ENCODE measurements around the gene BIRC3. TPM values are rescaled to one million over a fixed set of nuclear protein-coding genes. Genes with fewer than 3 reads are reported as not detected.

Gene BIRC3
- total RNA-seq, 2 donors from 2014 or later = 0.04 to 0.07 TPM

DNA sequence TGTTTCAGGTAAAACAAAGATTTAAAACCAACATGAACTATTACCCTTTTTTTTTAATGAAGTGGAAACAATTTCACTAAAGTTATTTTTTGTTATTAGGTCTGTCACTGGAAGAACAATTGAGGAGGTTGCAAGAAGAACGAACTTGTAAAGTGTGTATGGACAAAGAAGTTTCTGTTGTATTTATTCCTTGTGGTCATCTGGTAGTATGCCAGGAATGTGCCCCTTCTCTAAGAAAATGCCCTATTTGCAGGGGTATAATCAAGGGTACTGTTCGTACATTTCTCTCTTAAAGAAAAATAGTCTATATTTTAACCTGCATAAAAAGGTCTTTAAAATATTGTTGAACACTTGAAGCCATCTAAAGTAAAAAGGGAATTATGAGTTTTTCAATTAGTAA lies 60.6 kb downstream of the BIRC3 start:
- Mint-ChIP-seq H3K4me3 (no peak overlapping the region), H3K27ac (no peak overlapping the region), H3K36me3 (ENCODE audit: low read depth) (peaks cover 60% of the 10 kb centered on the region), H3K27me3 (ENCODE audit: insufficient read depth) (no peaks in the 10 kb centered on the region), H3K4me1 (peaks cover 37% of the 10 kb centered on the region), H3K9me3 (peaks cover 4% of the 10 kb centered on the region)
- H3K4me1 ChIP-seq (ENCODE audit: control insufficient read depth, insufficient read depth, low read length) = peaks cover 3% of the 10 kb centered on the region
- DNase-seq = no peak
- no peak overlapping the region for H3K4me3 ChIP-seq (ENCODE audit: low read length)
- no peak overlapping the region for H3K9ac ChIP-seq (ENCODE audit: extremely low read depth, low read length, poor library complexity, severe bottlenecking)
- TF ChIP-seq, protein P1, sequence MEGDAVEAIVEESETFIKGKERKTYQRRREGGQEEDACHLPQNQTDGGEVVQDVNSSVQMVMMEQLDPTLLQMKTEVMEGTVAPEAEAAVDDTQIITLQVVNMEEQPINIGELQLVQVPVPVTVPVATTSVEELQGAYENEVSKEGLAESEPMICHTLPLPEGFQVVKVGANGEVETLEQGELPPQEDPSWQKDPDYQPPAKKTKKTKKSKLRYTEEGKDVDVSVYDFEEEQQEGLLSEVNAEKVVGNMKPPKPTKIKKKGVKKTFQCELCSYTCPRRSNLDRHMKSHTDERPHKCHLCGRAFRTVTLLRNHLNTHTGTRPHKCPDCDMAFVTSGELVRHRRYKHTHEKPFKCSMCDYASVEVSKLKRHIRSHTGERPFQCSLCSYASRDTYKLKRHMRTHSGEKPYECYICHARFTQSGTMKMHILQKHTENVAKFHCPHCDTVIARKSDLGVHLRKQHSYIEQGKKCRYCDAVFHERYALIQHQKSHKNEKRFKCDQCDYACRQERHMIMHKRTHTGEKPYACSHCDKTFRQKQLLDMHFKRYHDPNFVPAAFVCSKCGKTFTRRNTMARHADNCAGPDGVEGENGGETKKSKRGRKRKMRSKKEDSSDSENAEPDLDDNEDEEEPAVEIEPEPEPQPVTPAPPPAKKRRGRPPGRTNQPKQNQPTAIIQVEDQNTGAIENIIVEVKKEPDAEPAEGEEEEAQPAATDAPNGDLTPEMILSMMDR (conservative IDR thresholded peaks at IDR 0.05) = no peak
- 95% methylated on average over 2 of the region's 2 CpGs; no CpG with 5 or more reads in 1 of the 2 experiments for WGBS, 2 experiments (ENCODE audit: insufficient coverage in 1 of 2, insufficient read length in 1 of 2)
- H3K36me3 ChIP-seq (ENCODE audit: control insufficient read depth, insufficient read depth, low read length) = peaks cover 60% of the 10 kb centered on the region
- no peaks in the 10 kb centered on the region for H3K27me3 ChIP-seq (ENCODE audit: control insufficient read depth, insufficient read depth, low read length, poor library complexity, severe bottlenecking)
- H3K9me3 ChIP-seq (ENCODE audit: control insufficient read depth, low read length) = no peaks in the 10 kb centered on the region
- H3K27ac ChIP-seq (ENCODE audit: low read depth, low read length) = no peak overlapping the region

DNA sequence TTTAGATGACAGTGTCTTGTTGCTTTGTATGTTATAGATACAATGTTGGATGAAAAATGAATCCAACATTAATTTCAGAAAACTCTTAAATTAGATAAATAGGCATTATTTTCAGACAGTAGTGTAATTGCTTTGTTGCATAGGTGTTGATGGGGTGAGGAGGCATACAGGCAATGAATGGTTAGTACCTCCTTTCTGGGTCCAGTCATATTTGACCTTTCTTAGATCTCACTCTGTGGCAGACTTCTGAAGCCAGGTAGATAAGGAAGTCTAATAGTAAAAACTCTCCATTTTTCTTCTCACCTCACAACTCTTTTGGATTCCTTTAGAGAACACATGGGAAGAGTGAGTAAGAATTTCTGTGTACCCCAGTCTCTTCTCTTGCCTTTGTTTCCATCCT lies 61.5 kb downstream of the BIRC3 start:
- Mint-ChIP-seq H3K36me3 (ENCODE audit: low read depth) (peaks cover 58% of the 10 kb centered on the region), H3K4me3 (no peak overlapping the region), H3K27me3 (ENCODE audit: insufficient read depth) (no peaks in the 10 kb centered on the region), H3K9me3 (peaks cover 2% of the 10 kb centered on the region), H3K27ac (no peak overlapping the region), H3K4me1 (peaks cover 46% of the 10 kb centered on the region)
- TF ChIP-seq, protein P1 (conservative IDR thresholded peaks at IDR 0.05) = no peak
- Histone ChIP-seq H3K4me3 (ENCODE audit: low read length) (no peak overlapping the region), H3K9ac (ENCODE audit: extremely low read depth, low read length, poor library complexity, severe bottlenecking) (no peak overlapping the region), H3K27me3 (ENCODE audit: control insufficient read depth, insufficient read depth, low read length, poor library complexity, severe bottlenecking) (no peaks in the 10 kb centered on the region), H3K4me1 (ENCODE audit: control insufficient read depth, insufficient read depth, low read length) (peaks cover 3% of the 10 kb centered on the region), H3K27ac (ENCODE audit: low read depth, low read length) (no peak overlapping the region), H3K9me3 (ENCODE audit: control insufficient read depth, low read length) (no peaks in the 10 kb centered on the region), H3K36me3 (ENCODE audit: control insufficient read depth, insufficient read depth, low read length) (peaks cover 60% of the 10 kb centered on the region)
- no peak for DNase-seq

DNA sequence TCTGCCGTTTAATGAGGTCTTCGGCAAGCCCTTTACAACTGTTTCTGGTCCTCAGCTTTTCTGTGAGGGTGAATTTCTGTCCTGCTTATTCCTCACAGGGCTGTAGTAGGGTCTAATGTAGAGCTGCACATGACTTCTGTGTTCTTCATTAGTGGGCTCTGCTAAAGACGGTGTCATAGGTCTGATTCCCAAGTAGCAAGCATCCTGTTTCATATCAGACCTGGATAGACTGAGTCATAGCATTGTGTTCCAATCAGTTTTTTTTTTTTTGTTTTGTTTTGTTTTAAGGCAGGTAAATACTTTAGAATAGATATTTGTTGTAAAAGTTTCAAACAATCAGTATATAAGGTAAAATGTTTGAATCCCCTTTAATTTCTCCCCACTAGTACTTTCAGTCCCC lies 65.1 kb downstream of the BIRC3 start:
- no peak overlapping the region for H3K4me3 ChIP-seq (ENCODE audit: low read length)
- H3K27me3 ChIP-seq (ENCODE audit: control insufficient read depth, insufficient read depth, low read length, poor library complexity, severe bottlenecking) = no peaks in the 10 kb centered on the region
- H3K36me3 Mint-ChIP-seq (ENCODE audit: low read depth) = peaks cover 60% of the 10 kb centered on the region
- no peak overlapping the region for H3K27ac Mint-ChIP-seq
- H3K4me3 Mint-ChIP-seq = no peak overlapping the region
- H3K4me1 Mint-ChIP-seq = peaks cover 63% of the 10 kb centered on the region
- TF ChIP-seq, protein P1 (conservative IDR thresholded peaks at IDR 0.05) = no peak
- DNase-seq = no peak
- H3K27me3 Mint-ChIP-seq (ENCODE audit: insufficient read depth) = no peaks in the 10 kb centered on the region
- no peak overlapping the region for H3K9ac ChIP-seq (ENCODE audit: extremely low read depth, low read length, poor library complexity, severe bottlenecking)
- H3K9me3 Mint-ChIP-seq = no peaks in the 10 kb centered on the region
- H3K4me1 ChIP-seq (ENCODE audit: control insufficient read depth, insufficient read depth, low read length) = peaks cover 11% of the 10 kb centered on the region
- 91 to 100% methylated on average over 1 to 3 of the region's 3 CpGs for WGBS, 2 experiments (ENCODE audit: insufficient coverage in 1 of 2, insufficient read length in 1 of 2)
- H3K36me3 ChIP-seq (ENCODE audit: control insufficient read depth, insufficient read depth, low read length) = peaks cover 60% of the 10 kb centered on the region
- H3K27ac ChIP-seq (ENCODE audit: low read depth, low read length) = no peak overlapping the region
- no peaks in the 10 kb centered on the region for H3K9me3 ChIP-seq (ENCODE audit: control insufficient read depth, low read length)

Measured in endodermal cell (in vitro differentiated cells).